GDM1 (cell line): ENCODE results near the gene RPTOR.

ENCODE experiments used
- DNase-seq: peaks from one replicate; lab custom pipeline; 2025; lab: John Stamatoyannopoulos, UW

Gene RPTOR

DNA sequence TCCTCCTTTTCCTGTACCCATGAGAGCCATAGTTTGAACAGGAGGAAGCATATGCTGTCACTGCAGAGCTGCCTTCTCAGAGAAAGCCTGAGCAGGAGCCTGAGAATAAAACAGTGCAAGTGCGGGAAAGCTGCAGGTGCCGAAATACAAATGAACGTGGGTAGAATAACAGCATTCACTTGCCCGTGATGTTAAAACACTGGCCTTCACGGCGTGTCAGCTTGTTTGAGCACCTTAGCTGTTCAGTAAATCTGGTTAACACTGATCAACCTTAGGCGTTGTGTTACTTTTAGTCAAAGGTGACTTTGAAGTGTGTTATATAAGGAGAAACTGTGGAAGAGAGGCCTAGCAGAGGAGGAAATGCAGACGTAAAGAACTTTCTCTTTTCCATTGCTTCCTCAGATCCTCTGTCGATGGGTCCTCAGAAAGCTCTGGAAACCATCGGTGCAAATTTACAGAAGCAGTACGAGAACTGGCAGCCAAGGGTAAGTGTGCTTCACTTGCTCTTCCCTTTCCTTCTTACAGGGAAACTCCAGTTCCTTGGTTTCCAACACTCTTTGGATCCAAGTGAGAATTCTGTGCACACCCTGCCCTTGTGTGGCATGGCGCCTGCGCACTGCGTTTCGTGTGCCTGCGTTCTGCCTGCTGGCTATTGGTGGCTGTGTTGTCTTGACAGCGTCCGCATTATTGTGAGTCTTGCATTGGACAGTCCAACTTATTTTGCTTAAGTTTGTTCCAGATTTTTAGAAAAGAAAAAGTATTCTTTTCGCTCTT lies 98.9 kb downstream of the RPTOR start:
- DNase-seq = no peak

DNA sequence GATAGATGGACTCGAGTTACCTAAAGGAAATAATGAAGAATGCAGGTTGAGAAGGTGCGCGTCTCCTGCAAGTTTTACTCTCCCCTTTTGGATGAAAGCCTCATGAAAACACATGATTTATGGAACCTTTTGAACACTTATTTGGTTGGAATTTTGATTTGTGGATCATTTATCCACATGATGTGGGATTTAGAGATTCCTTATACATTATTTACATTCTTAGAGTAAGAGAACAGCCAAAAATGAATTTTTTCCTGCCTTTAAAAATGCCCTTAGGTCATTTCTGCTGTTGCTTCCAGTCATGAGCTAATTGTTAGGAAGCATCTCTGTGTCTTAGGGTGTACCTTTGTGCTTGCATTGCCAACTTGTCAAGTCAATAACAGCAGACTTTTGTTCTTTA lies 99.9 kb downstream of the RPTOR start:
- no peak for DNase-seq

DNA sequence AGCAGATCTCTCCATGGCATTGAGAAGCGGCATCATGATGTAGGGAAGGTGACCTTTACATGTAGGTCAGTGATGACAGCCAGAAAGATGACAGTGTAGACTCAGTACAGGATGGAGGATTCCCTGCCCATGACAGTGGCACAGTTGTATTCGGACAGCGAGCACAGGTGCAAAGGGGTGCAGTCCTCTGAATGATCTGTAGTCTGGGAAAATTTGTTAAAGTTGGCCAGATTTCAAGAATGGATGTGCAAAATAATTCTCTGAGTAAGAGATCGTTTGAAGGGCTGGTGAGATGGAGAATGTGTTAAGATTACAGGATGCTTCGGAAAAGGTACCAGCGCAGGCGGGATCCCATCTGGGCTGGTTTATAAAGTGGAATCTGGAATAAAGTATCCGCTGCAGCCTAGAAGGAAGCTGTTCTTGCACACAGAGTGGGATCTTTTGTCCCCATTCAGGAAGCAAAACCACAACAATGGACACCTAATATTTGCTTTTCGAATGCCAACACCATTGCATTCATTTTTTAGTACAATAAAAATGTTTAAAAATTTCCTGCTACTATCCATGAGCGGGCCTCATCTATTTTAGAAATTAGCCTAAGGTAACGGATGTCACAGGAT lies 101.2 kb downstream of the RPTOR start:
- DNase-seq = no peak

DNA sequence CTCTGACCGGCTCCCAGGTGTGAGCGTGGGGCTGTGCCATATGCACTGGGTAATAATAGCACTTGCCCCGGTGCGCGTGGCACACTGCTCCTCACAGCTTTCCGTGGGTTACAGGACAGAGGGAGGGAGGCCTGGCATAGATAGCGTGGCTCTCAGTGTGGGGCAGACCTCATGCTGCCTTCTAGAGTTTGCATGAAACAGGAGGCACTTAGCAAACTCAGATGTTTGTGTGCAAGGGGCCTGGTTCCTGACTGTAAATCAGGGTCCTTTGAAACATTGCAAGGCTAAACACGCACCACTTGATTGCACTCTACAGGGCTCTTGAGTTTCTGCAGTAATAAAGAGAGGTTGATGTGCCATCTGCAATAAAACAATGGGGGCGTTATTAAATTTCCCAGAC lies 101.7 kb downstream of the RPTOR start:
- DNase-seq = no peak

DNA sequence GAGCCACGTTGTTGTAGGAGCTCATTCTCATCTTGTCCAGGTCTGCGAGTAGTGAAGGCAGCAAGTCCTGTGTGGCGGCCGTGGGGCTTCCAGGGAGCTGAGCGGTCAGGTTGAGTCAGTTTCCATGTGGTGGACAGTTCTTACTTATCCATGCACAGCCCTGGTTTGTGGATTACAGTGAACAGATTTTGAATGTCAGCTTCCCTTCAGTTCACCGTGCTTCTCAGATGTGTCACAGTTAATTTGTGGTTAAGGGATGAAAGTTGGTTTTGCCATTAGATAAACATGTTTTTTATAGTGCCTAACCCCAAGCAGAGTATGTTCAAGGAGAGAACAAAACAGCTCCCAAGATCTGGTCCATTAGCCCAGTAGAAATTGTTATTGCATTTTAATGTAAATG lies 103.1 kb downstream of the RPTOR start:
- DNase-seq = no peak

DNA sequence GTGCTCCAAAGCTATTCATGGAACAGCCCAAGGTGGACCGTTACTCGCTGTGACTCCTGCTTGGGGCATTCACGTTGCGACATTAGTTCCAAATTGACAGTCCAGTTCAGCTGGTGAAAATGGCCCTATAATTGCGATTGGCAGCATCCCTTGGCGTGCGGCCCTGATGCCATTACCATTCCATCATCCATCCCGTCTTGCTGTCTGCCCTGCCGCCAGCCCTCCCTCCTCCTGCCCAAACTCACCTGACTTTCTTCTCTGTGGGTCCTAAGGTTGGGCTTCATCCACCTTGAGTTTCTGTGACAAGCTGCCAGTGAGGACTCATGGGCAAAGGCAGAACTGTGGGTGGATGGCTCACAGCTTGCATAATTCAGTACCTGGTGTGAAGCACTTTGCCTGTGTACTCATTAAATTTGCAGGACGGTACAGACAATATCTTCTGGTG lies 104.6 kb downstream of the RPTOR start:
- DNase-seq = no peak

DNA sequence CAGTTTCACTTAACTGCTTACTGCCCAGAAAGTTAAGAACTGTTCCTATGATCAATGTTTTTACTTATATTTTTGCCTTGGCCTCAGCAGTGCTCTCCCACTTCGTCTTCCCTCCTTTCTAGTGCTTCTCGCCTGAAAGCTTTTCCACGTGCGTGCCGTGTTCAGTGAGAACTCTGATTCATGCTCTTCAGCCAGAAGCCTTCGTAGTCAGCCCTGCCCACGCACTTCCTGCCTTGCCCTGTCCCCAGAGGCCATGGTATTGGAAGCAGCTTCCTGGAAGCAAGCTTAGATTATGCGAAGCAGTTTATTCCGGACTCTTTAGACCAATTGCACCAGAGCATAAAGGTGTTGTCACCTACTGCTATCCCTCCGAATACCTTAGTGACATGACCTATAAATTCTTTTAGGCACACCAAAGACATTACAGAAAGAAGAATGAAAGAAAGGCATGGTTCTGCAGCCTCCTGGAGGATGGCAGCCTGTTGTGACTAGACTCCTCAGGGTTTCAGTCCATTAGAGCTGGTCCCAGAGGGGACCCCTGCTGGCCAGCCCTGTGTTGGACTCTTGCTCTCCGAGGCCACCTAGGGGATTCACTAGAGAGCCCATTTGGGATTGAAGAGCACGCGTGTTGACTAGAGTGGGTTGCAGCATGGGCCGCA lies 105.2 kb downstream of the RPTOR start:
- DNase-seq = no peak

DNA sequence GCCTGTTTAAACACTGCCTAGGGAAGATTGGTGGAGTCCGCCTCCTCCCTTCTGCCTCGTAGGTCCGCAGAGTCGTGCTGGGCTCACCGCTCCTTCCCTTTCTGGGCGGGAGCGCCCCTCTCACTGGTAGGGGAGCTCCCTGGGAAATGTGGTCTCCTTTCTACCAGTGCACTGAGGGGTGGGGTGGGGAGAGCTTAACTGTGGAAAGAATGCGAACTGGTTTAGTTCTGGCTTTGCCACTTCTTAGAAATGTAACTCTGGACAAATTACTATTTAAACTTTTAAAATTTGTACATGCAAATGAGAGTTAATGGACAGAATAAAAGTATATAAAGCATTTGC lies 105.7 kb downstream of the RPTOR start:
- no peak for DNase-seq

DNA sequence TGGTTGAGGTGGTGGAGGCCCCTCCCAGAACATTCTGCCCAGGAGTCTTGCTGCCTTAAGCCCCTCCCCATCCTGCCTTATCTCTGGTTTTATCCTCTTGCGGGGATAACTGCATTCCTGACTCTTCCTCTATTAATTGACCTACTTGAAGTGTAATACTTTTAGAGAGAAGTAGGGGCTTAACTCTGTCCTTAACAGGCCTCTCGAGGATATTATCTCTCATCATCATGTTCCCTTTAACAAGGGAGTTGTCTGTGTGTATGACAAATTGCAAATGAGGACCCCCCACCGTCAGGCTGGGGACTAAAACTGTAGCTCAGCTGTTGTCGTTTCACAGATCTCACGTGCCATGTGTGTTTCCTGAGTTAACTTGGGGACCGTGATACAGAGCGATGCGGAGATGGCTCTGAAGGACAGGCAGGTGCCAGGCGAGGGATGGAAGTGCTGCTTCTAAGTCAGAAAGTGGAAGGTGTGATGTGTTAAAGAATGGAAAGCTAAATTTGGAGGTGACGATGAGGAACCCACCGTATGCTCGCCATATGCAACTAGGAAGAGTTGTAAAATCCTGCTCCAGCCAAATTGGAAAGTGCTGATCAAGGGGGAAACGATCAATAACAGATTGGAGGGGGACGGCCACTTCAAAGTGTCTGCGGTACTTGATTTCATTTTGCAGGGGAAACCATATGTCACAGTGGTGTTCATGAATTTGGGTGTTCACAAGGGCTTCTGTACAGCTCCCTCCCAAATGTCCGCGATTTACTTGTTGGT lies 106.3 kb downstream of the RPTOR start:
- DNase-seq = no peak

DNA sequence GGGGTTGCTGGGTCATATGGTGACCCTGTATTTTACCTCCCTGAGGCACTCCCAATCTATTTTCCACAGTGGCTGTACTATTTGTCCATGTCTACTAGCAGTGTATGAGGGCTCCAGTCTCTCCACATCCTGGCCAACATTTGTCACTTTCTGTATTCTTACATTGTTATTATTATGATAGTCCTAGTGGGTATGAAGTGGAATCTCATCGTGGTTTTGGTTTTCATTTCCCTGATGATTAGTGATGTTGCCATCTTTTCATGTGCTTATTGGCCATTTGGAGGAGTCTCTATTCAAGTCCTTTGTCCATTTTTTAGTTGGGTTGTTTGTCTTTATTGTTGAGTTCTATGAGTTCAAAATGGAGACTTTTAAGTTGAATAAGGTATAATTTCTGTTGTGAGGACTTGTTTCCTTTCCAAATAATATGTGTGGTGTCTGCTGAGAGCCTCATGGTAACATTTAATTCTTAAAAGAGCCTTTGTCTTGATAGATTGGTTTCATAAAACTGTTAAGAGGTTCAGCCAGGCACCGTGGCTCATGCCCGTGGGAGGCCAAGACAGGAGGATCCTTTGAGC lies 108.2 kb downstream of the RPTOR start:
- DNase-seq = no peak

DNA sequence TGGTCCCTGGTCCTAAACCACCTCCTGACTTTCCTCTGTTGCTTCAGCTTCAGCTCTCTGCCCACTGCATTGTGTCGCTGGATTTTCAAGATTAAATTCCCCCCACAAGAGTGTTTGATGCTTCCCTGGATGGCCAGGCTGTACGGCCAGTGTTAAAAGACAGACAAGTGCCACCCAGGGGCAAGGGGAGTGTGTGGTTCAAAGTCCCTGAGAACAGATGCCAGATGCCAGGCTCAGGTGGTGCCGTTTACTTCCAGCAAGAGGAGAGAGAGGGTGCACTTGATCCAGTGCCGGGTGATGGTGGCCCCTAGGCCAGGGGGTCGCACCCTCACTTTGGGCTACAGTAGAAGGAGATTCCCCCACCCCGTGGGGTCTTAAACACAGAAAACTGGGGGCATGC lies 109.2 kb downstream of the RPTOR start:
- DNase-seq = no peak

DNA sequence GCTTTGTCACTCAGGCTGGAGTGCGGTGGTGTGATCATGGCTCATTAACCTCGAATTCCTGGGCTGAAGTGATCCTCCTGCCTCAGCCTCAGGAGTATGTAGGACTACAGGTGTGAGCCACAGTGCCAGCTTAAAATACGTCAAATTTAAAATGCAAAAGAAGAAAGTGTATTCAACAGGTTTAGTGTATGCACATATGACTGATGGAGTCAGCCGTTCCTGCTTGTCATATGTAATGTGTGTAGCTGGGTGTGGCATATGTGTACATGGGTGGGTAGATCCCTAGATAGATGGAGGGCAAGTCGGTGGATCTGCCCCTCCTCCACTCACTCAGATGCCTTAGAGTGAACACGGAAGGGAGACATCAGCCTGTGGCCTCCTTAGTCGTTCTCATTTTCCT lies 111.0 kb downstream of the RPTOR start:
- no peak for DNase-seq

DNA sequence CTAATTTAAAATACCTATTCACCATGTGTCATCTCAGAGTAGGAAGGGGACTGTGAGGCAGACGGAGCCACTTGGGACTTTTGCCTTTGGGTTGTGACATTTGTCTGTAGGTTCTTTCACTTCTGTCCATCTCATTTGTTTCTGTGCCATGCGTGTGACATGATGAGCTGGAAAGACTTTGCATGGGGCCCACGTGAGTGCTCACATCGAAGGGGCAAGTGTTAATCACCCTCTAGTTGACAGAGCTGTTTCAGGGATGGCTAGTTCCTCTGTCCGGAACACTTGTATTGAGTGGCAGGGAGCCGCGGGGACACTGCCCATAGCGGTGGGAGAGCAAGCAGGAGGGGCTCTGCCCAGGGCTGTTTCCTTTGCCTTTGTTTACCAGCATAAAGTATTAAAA lies 112.0 kb downstream of the RPTOR start:
- no peak for DNase-seq

DNA sequence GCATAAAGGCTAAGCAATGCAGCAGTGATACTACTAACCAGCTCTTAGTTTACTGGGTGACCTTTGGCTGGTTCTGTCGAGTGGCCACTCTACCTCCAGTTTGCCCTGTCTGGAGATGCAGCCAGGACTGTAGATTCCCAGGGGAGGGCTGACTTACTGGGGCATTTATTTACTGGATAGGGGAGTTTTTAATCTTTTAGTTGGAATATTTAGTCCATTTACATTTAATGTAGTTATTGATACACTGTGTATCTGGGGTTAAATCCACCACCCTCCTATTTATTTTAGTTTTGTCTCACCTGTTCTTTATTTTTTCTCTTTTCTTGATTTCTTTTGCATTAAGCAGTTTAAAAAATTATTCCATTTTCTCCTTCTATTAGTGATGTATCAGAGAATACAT lies 112.9 kb downstream of the RPTOR start:
- no peak for DNase-seq

DNA sequence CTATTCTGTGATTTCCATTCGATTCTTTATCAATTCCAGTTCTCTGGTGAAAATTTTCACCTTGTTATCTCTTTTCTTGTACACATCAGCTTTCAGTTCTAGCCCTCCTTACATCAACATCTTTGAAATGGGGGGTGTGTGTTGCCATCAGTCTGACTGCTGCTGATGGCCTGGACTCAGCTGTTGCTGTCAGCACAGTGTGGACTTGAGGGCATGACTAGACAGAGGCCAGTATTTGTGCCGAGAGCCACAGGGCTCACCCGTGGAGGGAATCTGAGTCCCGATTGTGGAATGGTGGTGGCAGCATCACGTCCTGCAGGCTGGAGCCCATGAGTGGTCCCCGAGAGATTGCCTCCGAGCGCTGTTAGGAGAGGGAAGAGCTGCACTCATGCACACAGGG lies 114.2 kb downstream of the RPTOR start:
- DNase-seq = no peak

DNA sequence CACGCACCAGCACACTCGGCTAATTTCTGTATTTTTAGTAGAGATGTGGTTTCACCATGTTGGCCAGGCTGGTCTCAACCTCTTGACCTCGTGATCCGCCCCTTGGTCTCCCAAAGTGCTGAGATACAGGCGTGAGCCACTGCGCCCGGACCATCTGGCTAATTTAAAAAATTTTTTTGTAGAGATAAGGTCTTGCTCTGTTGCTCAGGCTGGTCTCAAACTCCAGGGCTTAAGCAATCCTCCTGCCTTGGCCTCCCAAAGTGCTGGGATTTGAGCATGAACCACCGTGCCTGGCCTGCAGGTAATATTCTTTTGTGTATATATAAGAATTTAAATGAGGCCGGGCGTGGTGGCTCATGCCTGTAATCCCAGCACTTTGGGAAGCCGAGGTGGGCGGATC lies 115.0 kb downstream of the RPTOR start:
- no peak for DNase-seq

DNA sequence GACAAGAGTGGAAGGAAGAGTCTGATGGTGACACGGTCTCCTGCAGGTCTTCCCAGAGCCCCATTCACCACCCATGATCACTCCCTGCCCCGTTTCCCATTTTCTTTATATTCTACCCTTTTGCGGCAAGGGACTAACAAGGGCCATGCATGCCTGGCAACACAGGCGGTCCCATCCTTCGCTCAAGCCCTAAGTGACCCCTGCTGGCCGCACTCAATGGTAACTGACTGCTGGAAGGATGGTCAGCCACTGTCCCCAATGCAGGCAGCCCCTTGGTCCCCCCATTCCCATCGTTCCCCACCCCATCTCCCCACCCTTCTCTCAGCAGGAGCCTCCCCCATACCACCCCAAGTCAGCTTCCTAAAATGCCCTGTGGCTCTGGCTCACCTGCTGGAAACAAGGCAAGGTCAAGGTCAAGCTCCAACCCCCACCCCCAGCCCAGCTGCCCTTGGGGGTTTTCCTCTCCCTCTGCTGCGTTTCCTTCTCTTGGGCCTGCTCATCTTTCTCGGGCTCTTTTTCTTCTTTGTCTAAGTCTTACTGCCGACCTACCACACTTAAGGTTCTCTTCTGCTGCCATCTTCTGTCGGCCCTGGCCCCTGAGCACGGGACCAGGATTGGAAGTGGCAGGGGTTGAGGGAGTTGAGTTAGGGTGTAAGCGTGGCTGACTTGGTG lies 116.0 kb downstream of the RPTOR start:
- no peak for DNase-seq

DNA sequence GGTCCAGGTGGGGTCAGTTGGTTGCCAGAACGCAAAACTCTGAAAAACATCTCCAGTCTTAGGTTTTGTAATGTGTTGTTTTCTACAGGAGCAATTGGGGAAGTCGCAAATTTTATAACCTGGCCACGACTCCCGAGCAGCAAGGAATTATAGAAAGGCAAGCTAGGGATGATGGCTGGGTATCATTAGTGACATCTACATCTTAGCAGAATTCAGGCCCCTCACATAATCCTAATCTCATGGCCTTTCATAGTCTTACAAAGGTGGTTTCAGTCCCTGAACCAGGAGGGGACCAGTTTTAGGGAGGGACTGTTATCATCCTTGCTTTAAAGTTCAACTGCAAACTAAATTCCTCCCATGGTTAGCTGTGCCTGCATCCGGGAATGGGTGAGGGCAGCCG lies 117.9 kb downstream of the RPTOR start:
- no peak for DNase-seq

DNA sequence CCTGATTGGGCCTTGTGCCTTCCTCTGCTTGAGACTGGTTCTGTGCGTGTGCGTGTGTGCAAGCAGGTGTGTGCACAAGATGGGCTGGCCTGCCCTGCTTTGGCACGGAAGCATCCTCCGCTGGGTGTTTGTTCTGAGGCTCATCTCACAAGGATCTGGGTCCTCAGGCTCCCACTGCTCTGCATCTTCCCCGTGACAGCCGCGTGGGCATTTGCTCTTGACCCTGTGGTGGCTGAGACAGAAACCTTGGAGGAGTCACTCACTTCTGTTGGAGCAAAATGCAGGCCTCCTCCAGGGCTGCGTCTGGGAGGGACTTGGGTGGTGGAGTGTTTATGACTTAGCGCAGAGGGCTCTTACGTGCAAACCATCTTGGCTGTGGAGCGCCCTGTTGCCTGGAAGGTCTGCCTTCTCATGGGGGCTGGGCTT lies 119.2 kb downstream of the RPTOR start:
- no peak for DNase-seq

DNA sequence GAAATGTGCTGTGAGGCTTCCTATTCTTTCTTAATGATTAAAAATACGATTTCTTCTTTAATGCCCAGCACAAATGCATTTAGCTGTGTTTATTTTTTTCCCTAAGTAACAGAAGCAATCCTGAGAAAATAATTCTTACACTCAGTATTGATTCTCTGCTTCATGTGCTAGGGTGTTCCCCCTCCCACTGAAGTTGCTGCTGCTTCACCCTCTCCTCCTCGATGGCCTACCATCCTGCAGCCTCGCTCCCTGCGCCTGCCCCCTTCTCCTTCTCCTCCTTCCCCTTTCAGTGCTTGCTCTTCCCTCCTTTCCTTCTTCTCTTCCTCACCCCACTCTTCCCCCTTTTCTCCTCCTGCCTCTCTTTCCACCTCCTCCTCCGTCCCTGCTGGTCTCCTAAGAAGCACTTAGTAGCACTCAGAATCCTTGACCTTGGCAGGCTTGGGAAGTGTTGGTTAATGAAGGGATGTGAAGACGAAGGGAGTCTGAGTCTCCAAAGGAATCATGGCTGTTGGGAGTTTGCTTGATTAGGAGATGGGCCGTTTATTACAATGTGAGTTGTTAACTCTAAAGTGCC lies 119.7 kb downstream of the RPTOR start:
- no peak for DNase-seq

DNA sequence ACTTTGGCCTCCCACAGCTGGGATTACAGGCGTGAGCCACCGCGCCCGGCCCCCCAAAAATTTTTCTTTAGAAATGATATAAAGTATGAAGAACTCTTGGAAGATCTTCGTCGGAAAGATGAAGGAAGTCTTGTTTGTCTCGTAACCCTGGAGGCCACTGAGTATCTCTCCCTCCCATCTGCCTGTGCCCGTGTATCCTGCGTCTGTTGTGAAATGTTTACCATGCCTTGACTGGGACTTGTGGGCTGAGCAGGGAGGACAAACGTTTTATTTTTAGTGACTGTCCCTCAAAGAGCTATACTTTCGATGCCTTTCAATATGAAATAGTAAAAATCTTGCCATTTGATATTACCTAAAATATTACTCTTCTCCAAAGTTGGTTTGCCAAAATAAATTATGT lies 121.2 kb downstream of the RPTOR start:
- DNase-seq = no peak
